Vagina (tissue), 2 donors: ENCODE data around the gene TAOK3.

Experiments
- POLR2A ChIP-seq, 2 donors: fragments of 450-650 bp; IDR thresholded peaks; one replicate each; pipeline ENCODE4 v1.6.1; 2017; ENCODE audit warnings: antibody characterized with exemption in 2 of 2, mild to moderate bottlenecking in 2 of 2, moderate library complexity in 2 of 2
- POLR2AphosphoS5 ChIP-seq, 2 donors: sonication (generic); formaldehyde crosslinking; IDR thresholded peaks; one replicate each; pipeline ENCODE4 v1.9.0; 2017; ENCODE audit warnings: antibody characterized with exemption in 2 of 2, mild to moderate bottlenecking in 2 of 2, low read depth in 1 of 2; ENCODE audit not compliant: insufficient read depth in 1 of 2
- TF ChIP-seq, protein P1 (sequence below), 3 experiments: fragments of 450-650 bp in 2 of 3; fragments of 200-600 bp in 1 of 3; sonication (generic) in 1 of 3; IDR thresholded peaks; one replicate each; pipeline ENCODE4 v1.5.1; 2017 to 2019; ENCODE audit warnings: antibody characterized with exemption in 3 of 3, mild to moderate bottlenecking in 2 of 3, moderate library complexity in 2 of 3

DNA sequence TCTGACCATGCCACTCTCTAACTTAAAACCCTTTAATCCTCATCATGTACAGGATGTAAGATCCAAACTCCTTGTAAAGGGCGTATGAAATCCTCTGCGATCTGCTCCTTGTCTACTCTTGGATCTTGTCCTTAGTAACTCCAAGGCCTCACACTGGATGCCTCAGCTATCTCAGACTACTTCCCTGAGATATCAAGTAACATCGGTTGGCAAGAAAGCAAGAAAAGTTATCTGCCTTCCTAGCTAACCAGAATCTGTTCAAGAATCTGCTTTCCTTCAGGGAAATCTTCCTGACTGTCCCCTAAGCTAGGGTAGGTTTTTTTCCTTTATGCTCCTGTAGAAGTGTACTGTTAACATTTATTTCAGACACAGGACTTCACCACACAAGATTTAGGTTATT is 82.6 kb downstream of the TAOK3 start:
- TF ChIP-seq, protein P1, sequence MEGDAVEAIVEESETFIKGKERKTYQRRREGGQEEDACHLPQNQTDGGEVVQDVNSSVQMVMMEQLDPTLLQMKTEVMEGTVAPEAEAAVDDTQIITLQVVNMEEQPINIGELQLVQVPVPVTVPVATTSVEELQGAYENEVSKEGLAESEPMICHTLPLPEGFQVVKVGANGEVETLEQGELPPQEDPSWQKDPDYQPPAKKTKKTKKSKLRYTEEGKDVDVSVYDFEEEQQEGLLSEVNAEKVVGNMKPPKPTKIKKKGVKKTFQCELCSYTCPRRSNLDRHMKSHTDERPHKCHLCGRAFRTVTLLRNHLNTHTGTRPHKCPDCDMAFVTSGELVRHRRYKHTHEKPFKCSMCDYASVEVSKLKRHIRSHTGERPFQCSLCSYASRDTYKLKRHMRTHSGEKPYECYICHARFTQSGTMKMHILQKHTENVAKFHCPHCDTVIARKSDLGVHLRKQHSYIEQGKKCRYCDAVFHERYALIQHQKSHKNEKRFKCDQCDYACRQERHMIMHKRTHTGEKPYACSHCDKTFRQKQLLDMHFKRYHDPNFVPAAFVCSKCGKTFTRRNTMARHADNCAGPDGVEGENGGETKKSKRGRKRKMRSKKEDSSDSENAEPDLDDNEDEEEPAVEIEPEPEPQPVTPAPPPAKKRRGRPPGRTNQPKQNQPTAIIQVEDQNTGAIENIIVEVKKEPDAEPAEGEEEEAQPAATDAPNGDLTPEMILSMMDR (IDR thresholded peaks at IDR 0.05), result no peak
- TF ChIP-seq POLR2AphosphoS5 (IDR thresholded peaks at IDR 0.05; ENCODE audit: insufficient read depth in 1 of 2, low read depth in 1 of 2) (no peak), POLR2A (IDR thresholded peaks at IDR 0.05) (no peak)
